OCI-LY1 (cell line): Measurements from ENCODE around the gene EGR2.

Source experiments
- H2AFZ ChIP-seq: fragments of 200-600 bp; sonication (generic), shearing (Covaris generic); 2 replicates; pipeline ENCODE4 v1.6.0; 2014; ENCODE audit warnings: antibody characterized with exemption, mild to moderate bottlenecking, low read length
- H3F3A ChIP-seq: fragments of 200-600 bp; sonication (generic), shearing (Covaris generic); 2 replicates; pipeline ENCODE4 v1.6.0; 2014; ENCODE audit warnings: mild to moderate bottlenecking, antibody characterized with exemption, low read length, moderate library complexity; ENCODE audit not compliant: insufficient read depth
- H3K27ac ChIP-seq: fragments of 200-600 bp; sonication (generic); 2 replicates; pipeline ENCODE4 v1.5.1; 2014; ENCODE audit warnings: low read length, mixed run types, mild to moderate bottlenecking, low read depth; ENCODE audit not compliant: poor library complexity, severe bottlenecking
- H3K27me3 ChIP-seq: fragments of 200-600 bp; sonication (generic); 2 replicates; pipeline ENCODE4 v1.6.0; 2014; ENCODE audit warnings: antibody characterized with exemption, mild to moderate bottlenecking, low read length, moderate library complexity; ENCODE audit not compliant: insufficient read depth
- H3K36me3 ChIP-seq: fragments of 200-600 bp; sonication (generic); 2 replicates; pipeline ENCODE4 v1.6.1; 2014; ENCODE audit warnings: mild to moderate bottlenecking, antibody characterized with exemption, low read length, moderate library complexity, mixed read lengths; ENCODE audit not compliant: insufficient read depth
- H3K4me1 ChIP-seq: fragments of 200-600 bp; sonication (generic); 2 replicates; pipeline ENCODE4 v1.5.1; 2014; ENCODE audit warnings: mild to moderate bottlenecking, low read length, moderate library complexity; ENCODE audit not compliant: insufficient read depth, severe bottlenecking
- H3K4me2 ChIP-seq: fragments of 200-600 bp; sonication (generic), shearing (Covaris generic); 2 replicates; pipeline ENCODE4 v1.6.1; 2014; ENCODE audit warnings: low read length
- H3K4me3 ChIP-seq: fragments of 200-600 bp; sonication (generic); 2 replicates; pipeline ENCODE4 v1.5.1; 2014; ENCODE audit warnings: low read length, low read depth, mild to moderate bottlenecking, mixed read lengths; ENCODE audit not compliant: poor library complexity, severe bottlenecking
- H3K79me2 ChIP-seq: fragments of 200-600 bp; shearing (Covaris generic); 2 replicates; pipeline ENCODE4 v1.6.1; 2016; ENCODE audit warnings: mixed run types, low read length, mixed read lengths; ENCODE audit not compliant: insufficient read depth
- H3K9ac ChIP-seq: fragments of 200-600 bp; sonication (generic), shearing (Covaris generic); 2 replicates; pipeline ENCODE4 v1.6.1; 2014; ENCODE audit warnings: mild to moderate bottlenecking, low read length, mixed read lengths
- H3K9me2 ChIP-seq: fragments of 200-600 bp; sonication (generic), shearing (Covaris generic); 2 replicates; pipeline ENCODE4 v1.6.1; 2014; ENCODE audit warnings: low read depth, mild to moderate bottlenecking, low read length, mixed read lengths
- H3K9me3 ChIP-seq: fragments of 200-600 bp; shearing (Covaris generic); 2 replicates; pipeline ENCODE4 v1.6.1; 2014; ENCODE audit warnings: low read length, mixed read lengths
- H4K20me1 ChIP-seq: fragments of 200-600 bp; sonication (generic), shearing (Covaris generic); 2 replicates; pipeline ENCODE4 v1.6.0; 2016; ENCODE audit warnings: mild to moderate bottlenecking, low read length; ENCODE audit not compliant: insufficient read depth
- CTCF ChIP-seq: fragments of 200-600 bp; sonication (generic), shearing (Covaris generic); IDR thresholded peaks from 2 replicates; pipeline ENCODE4 v1.5.1; 2017; ENCODE audit warnings: mild to moderate bottlenecking, antibody characterized with exemption, low read length, moderate library complexity, mixed read lengths
- EZH2 ChIP-seq: fragments of 200-600 bp; sonication (generic), shearing (Covaris generic); IDR thresholded peaks from 2 replicates; pipeline ENCODE4 v1.8.0; 2017; ENCODE audit warnings: borderline replicate concordance, mixed run types, mild to moderate bottlenecking, antibody characterized with exemption, low read length, moderate library complexity, mixed read lengths

Gene EGR2

DNA sequence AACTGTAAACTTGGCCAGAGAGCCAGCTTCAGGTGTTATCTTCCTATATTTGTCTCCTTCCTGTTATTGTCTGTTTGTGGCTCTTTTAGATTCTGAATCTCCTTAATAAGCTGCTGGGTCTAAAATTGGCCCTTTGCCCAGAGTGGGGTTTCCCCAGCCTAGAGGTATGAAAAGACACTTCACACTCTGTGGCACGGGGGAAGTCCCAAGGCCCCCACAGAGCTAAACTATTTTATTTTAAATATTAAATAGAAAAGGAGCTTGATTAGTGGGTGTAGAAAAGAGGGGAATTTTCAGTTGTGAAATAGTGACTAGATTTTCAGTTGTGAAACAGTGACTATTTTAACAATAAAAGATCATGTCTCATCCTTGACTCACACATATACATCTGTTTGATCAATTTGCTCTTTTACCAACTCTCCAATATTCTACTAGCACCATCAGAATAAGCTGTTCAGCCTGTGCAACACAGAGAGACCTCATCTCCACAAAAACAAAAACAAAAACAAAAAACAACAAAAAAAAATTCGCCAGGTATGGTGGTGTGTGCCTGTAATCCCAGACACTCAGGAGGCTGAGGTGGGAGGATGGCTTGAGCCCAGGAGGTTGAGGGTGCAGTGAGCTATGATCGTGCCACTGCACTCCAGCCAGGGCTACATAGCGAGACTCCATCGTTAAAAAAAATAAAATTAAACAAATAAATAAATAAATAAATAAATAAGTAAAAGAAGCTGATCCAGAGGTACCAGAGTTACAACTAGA, 36.5 kb downstream of the EGR2 start:
- H3K9me3 ChIP-seq = no peaks in the 10 kb centered on the region
- no peak overlapping the region for H3K27ac ChIP-seq
- no peaks in the 10 kb centered on the region for H3K27me3 ChIP-seq
- H3F3A ChIP-seq = no peaks in the 10 kb centered on the region
- H3K36me3 ChIP-seq = no peaks in the 10 kb centered on the region
- H3K9ac ChIP-seq = no peak overlapping the region
- peaks cover 11% of the 10 kb centered on the region for H3K4me1 ChIP-seq
- H2AFZ ChIP-seq = no peak overlapping the region
- no peaks in the 10 kb centered on the region for H3K79me2 ChIP-seq
- no peaks in the 10 kb centered on the region for H3K9me2 ChIP-seq
- no peaks in the 10 kb centered on the region for H4K20me1 ChIP-seq
- no peak overlapping the region for H3K4me2 ChIP-seq
- TF ChIP-seq CTCF = no peak
- no peak for TF ChIP-seq EZH2
- H3K4me3 ChIP-seq = no peak overlapping the region

DNA sequence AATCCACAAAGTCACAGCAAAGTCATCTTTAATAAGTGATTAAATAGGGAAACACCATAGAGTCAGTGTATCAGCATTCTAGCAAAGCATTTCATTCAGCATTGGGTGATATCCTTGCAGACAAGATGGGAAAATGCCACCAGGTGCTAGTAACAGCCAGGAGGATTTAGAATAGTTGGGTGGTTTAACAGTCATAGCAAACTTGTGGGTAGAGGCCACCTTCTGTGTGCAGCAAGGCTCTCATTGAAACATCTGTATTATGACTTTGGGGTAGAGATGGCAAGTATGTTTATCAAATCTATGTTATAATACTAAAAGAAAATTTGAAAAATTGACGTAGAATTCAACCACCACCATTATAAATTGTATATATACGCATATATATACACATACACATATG, 38.0 kb downstream of the EGR2 start:
- Histone ChIP-seq H3K4me1 (peaks cover 11% of the 10 kb centered on the region), H2AFZ (no peak overlapping the region), H3K9me2 (no peaks in the 10 kb centered on the region), H3K27ac (no peak overlapping the region), H4K20me1 (no peaks in the 10 kb centered on the region), H3K27me3 (no peaks in the 10 kb centered on the region), H3K4me3 (no peak overlapping the region), H3K4me2 (no peak overlapping the region), H3K79me2 (no peaks in the 10 kb centered on the region), H3K36me3 (no peaks in the 10 kb centered on the region), H3F3A (no peaks in the 10 kb centered on the region), H3K9ac (no peak overlapping the region), H3K9me3 (no peaks in the 10 kb centered on the region)
- TF ChIP-seq CTCF = no peak
- TF ChIP-seq EZH2 = no peak

- Histone ChIP-seq H3K4me1 (no peaks in the 10 kb centered on the region), H3K9ac (no peak overlapping the region), H2AFZ (no peak overlapping the region), H3K27me3 (no peaks in the 10 kb centered on the region), H3K9me2 (no peaks in the 10 kb centered on the region), H3F3A (no peaks in the 10 kb centered on the region), H3K79me2 (no peaks in the 10 kb centered on the region), H3K36me3 (no peaks in the 10 kb centered on the region), H3K27ac (no peak overlapping the region), H3K4me3 (no peak overlapping the region), H3K4me2 (no peak overlapping the region), H4K20me1 (no peaks in the 10 kb centered on the region), H3K9me3 (no peaks in the 10 kb centered on the region)
- TF ChIP-seq EZH2 (no peak), CTCF (no peak)
Measured at GRCh38 chr10:62772186-62772974, 43.8 kb downstream of the EGR2 start.
